HFFc6 (cell line): ENCODE measurements around the gene SLC49A3. TPM values are rescaled to one million over a fixed set of nuclear protein-coding genes. Genes with fewer than 3 reads are reported as not detected.
"Not testable (repeated sequence)": the region's sequence is repeated elsewhere in the genome, so short reads cannot be mapped to it uniquely, and the experiment has no call there.

Source experiments
- DNase-seq: peaks from one replicate; pipeline ENCODE4 v3.0.0-alpha.2; 2018
- H3K27ac Mint-ChIP-seq: 2 replicates; pipeline ENCODE4 v1.8.0; 2020; ENCODE audit warnings: mild to moderate bottlenecking, mixed read lengths
- H3K27me3 Mint-ChIP-seq: 2 replicates; pipeline ENCODE4 v1.8.0; 2021; ENCODE audit warnings: mild to moderate bottlenecking, moderate library complexity, mixed read lengths; ENCODE audit not compliant: insufficient read depth
- H3K36me3 Mint-ChIP-seq: 2 replicates; pipeline ENCODE4 v1.8.0; 2021; ENCODE audit warnings: low read depth, mixed read lengths
- H3K4me1 Mint-ChIP-seq: 2 replicates; pipeline ENCODE4 v1.8.0; 2020; ENCODE audit warnings: low read depth, mixed read lengths
- H3K4me3 Mint-ChIP-seq: 2 replicates; pipeline ENCODE4 v1.8.0; 2020; ENCODE audit warnings: mild to moderate bottlenecking, moderate library complexity, mixed read lengths
- H3K9me3 Mint-ChIP-seq: 2 replicates; pipeline ENCODE4 v1.8.0; 2020; ENCODE audit warnings: mild to moderate bottlenecking, mixed read lengths
- long read RNA-seq: library from polyadenylated mRNA; unstranded; transcript quantifications from one replicate; pipeline ENCODE4 v2.0.0, GENCODE V29; 2019
- total RNA-seq, 6 experiments: library from RNA; stranded (reverse); fragmentation: NEBNext Ultra II Directional; extraction: Animal tissue kit (Norgen Biotek cat#: 25700); gene quantifications; 2 replicates in 1 of 6; 3 replicates in 5 of 6; pipeline ENCODE4 v1.2.3, GENCODE V29; 2021
- TF ChIP-seq, protein P1 (sequence below): fragments of 200-600 bp; sonication (generic); IDR thresholded peaks from 2 replicates; pipeline ENCODE4 v1.5.0; 2021; ENCODE audit warnings: antibody characterized with exemption, mild to moderate bottlenecking

SLC49A3 gene
- under 1 TPM in 5 of 6 experiments, not detected in 1; 0.13 to 0.62 (median 0.21) TPM for total RNA-seq
- long read RNA-seq: 0 reads

DNA sequence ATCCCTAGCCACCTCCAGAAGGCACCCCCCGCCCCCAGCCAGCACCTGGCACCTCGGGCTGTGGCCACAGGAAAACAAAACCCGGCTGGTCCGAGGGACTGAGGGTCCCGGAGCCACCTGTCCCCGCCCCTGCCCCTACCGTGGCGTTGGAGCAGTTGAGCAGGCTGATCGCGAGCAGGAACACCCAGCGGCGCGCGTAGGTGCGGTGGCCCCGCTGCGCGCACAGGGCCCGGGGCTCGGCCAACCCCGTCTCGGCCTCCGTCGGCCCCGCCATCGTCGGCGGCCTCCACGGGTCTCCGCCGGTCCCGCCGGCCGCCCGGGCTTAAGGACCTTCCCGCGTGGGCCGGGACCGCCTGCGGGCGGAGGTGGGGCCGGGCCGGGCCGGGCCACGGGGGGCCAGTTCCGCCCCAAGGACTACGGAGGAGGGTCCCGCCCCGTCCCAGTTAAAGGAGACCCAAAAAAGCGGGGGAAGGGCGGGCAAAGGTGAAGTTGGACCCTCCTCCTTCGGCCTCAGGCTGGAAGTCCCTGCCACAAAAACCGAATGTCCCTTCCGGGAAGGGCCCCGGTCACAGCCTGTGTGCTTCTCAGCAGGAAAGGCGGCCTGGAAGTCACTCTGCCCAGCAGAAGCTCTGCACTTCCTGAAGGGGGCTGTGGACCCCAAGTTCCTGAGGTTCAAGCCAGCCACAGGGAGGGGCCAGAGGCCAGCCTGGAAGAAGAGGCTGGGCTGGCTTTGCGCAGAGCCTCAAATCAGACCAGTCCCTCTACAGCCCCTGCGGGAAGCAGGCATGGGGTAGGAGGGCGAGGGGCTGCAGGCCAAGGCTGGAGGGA, at the start of gene SLC49A3:
Gene SLC49A3 (minus strand): TSS at position 298 of the 828 bp plus-strand sequence. CDS start 24 bp downstream, at position 274.
- peak within 1 kb of the TSS; percentile 97 for H3K27ac Mint-ChIP-seq
- no peaks in the 10 kb centered on the region for H3K36me3 Mint-ChIP-seq
- no peaks in the 10 kb centered on the region for H3K9me3 Mint-ChIP-seq
- TF ChIP-seq, protein P1, sequence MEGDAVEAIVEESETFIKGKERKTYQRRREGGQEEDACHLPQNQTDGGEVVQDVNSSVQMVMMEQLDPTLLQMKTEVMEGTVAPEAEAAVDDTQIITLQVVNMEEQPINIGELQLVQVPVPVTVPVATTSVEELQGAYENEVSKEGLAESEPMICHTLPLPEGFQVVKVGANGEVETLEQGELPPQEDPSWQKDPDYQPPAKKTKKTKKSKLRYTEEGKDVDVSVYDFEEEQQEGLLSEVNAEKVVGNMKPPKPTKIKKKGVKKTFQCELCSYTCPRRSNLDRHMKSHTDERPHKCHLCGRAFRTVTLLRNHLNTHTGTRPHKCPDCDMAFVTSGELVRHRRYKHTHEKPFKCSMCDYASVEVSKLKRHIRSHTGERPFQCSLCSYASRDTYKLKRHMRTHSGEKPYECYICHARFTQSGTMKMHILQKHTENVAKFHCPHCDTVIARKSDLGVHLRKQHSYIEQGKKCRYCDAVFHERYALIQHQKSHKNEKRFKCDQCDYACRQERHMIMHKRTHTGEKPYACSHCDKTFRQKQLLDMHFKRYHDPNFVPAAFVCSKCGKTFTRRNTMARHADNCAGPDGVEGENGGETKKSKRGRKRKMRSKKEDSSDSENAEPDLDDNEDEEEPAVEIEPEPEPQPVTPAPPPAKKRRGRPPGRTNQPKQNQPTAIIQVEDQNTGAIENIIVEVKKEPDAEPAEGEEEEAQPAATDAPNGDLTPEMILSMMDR: no peak
- DNase-seq: no peak
- H3K27me3 Mint-ChIP-seq: peaks cover 10% of the 10 kb centered on the region
- peaks cover 12% of the 10 kb centered on the region for H3K4me1 Mint-ChIP-seq
- peak within 1 kb of the TSS; percentile 82; the same call in 1 of the 2 replicates for H3K4me3 Mint-ChIP-seq

GRCh38 chr4:736561-736960, 47.6 kb upstream of the SLC49A3 start:
- not testable (repeated sequence) for H3K27ac Mint-ChIP-seq, H3K4me1 Mint-ChIP-seq, H3K4me3 Mint-ChIP-seq, H3K9me3 Mint-ChIP-seq, H3K27me3 Mint-ChIP-seq, DNase-seq
- H3K36me3 Mint-ChIP-seq: peaks cover 23% of the 10 kb centered on the region

DNA sequence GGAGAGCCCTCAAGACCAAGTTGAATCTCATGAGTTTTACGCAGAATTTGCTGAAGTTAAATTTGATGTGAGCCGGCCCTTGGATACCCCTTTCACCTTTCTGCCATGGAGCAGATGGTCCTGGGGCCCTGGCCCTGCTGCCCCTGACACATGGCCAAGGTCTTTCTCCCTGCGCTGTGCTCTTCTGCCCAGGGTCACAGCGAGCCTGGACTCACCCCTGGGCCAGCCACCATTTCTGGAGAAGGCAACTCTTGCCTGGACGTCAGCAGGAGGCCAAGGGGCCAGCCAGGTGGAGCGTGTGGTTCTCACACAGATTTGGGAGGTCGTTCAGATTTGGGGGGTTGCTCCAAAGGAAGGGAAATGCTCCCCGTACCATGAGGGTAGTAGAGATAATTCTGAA, 46.6 kb upstream of the SLC49A3 start:
- H3K27ac Mint-ChIP-seq: no peak overlapping the region
- TF ChIP-seq, protein P1: no peak

DNA sequence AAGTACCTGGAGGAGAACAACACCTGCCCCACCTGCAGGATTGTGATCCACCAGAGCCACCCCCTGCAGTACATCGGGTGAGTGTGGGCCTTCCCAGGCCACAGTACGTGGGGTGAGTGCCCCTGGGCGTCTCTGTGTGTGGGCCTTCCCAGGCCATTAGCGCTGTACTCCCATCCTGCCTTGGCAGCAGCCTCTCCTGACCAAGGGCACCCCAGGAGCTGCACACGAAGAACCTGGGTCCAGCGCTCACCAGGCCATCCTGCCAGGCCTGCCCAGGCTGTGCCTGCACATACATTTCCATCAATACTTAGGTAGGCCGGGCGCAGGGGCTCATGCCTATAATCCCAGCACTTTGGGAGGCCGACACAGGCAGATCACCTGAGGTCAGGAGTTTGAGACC, 46.0 kb upstream of the SLC49A3 start:
- TF ChIP-seq, protein P1: no peak

More for the DNA sequence above, 46.6 kb upstream of the SLC49A3 start:
- no peaks in the 10 kb centered on the region; the same call in 1 of the 2 replicates for H3K27me3 Mint-ChIP-seq
- no peaks in the 10 kb centered on the region for H3K4me1 Mint-ChIP-seq
- DNase-seq: no peak
- peaks cover 3% of the 10 kb centered on the region for H3K9me3 Mint-ChIP-seq
- peaks cover 27% of the 10 kb centered on the region for H3K36me3 Mint-ChIP-seq
- H3K4me3 Mint-ChIP-seq: no peak overlapping the region

DNA sequence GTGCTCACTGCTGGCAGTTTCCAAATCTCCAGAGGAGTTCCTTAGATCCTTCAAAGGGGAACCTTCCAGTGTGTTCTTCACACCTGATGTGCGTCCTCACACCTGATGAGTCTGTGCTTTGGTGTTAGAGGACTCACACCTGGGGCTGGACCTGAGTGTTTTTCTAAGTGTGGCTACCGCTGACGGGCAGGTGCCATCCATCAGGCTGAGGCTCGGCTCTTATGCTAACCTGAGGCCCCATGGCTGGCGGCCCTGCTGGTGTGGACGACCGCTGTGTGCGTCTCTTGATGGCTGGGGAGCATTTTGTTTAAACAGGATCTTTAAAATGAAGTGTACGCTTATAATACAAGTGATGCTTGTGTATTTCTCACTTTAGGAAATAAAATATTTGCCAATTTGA, 45.1 kb upstream of the SLC49A3 start:
- H3K9me3 Mint-ChIP-seq: peaks cover 5% of the 10 kb centered on the region
- no peaks in the 10 kb centered on the region for H3K4me1 Mint-ChIP-seq
- no peak for DNase-seq
- H3K27me3 Mint-ChIP-seq: no peaks in the 10 kb centered on the region; the same call in 1 of the 2 replicates
- TF ChIP-seq, protein P1: no peak
- no peak overlapping the region for H3K4me3 Mint-ChIP-seq
- H3K27ac Mint-ChIP-seq: no peak overlapping the region
- H3K36me3 Mint-ChIP-seq: peaks cover 30% of the 10 kb centered on the region

More for the DNA sequence above, 46.0 kb upstream of the SLC49A3 start:
- no peak for DNase-seq
- H3K36me3 Mint-ChIP-seq: peaks cover 30% of the 10 kb centered on the region
- no peaks in the 10 kb centered on the region for H3K4me1 Mint-ChIP-seq
- H3K27me3 Mint-ChIP-seq: no peaks in the 10 kb centered on the region; the same call in 1 of the 2 replicates
- no peak overlapping the region for H3K4me3 Mint-ChIP-seq
- no peak overlapping the region for H3K27ac Mint-ChIP-seq
- H3K9me3 Mint-ChIP-seq: peaks cover 5% of the 10 kb centered on the region

- H3K4me3 Mint-ChIP-seq: no peak overlapping the region
- TF ChIP-seq, protein P1: no peak
- H3K9me3 Mint-ChIP-seq: peaks cover 5% of the 10 kb centered on the region
- no peaks in the 10 kb centered on the region for H3K4me1 Mint-ChIP-seq
- no peak overlapping the region for H3K27ac Mint-ChIP-seq
- H3K36me3 Mint-ChIP-seq: peaks cover 30% of the 10 kb centered on the region
- DNase-seq: no peak
- H3K27me3 Mint-ChIP-seq: no peaks in the 10 kb centered on the region
These were observed 44.7 kb upstream of the SLC49A3 start for GRCh38 chr4:733631-733980.
